Glomerular visceral epithelial cell (primary cell): Measurements from ENCODE around the gene TRABD2B.

Experiments
- DNase-seq: peaks from one replicate; pipeline ENCODE4 v3.0.0-alpha.2; 2016; ENCODE audit errors: extremely low spot score

TRABD2B gene

GRCh38 chr1:47757226-47757975, 239.8 kb downstream of the TRABD2B start:
- DNase-seq: no peak

GRCh38 chr1:47756411-47756810, 240.8 kb downstream of the TRABD2B start:
- DNase-seq: no peak

- DNase-seq: no peak
Measured at GRCh38 chr1:47756006-47756405, 241.2 kb downstream of the TRABD2B start.

- peak; percentile 13 for DNase-seq
Measured at GRCh38 chr1:47755101-47755990, 241.8 kb downstream of the TRABD2B start.

- DNase-seq: no peak
Measured at GRCh38 chr1:47754221-47754620, 243.0 kb downstream of the TRABD2B start.

GRCh38 chr1:47753808-47754207, 243.4 kb downstream of the TRABD2B start:
- no peak for DNase-seq

- no peak for DNase-seq
Measured at GRCh38 chr1:47752559-47752958, 244.6 kb downstream of the TRABD2B start.

- no peak for DNase-seq
Measured at GRCh38 chr1:47751996-47752451, 245.2 kb downstream of the TRABD2B start.

GRCh38 chr1:47751193-47751592, 246.0 kb downstream of the TRABD2B start:
- DNase-seq: no peak

GRCh38 chr1:47745715-47746609, 251.2 kb downstream of the TRABD2B start:
- DNase-seq: no peak

GRCh38 chr1:47742890-47743760, 254.1 kb downstream of the TRABD2B start:
- no peak for DNase-seq

GRCh38 chr1:47738560-47739182, 258.5 kb downstream of the TRABD2B start:
- peak; percentile 48 for DNase-seq

- DNase-seq: peak; percentile 69
Measured at GRCh38 chr1:47732489-47732888, 264.7 kb downstream of the TRABD2B start.

- no peak for DNase-seq
Measured at GRCh38 chr1:47731730-47732129, 265.5 kb downstream of the TRABD2B start.

- no peak for DNase-seq
Measured at GRCh38 chr1:47729685-47730084, 267.5 kb downstream of the TRABD2B start.

GRCh38 chr1:47727697-47728085, 269.5 kb downstream of the TRABD2B start:
- DNase-seq: no peak

GRCh38 chr1:47727051-47727696, 270.0 kb downstream of the TRABD2B start:
- DNase-seq: no peak

- peak; percentile 63 for DNase-seq
Measured at GRCh38 chr1:47725992-47726855, 271.0 kb downstream of the TRABD2B start.

GRCh38 chr1:47725511-47725991, 271.6 kb downstream of the TRABD2B start:
- DNase-seq: no peak
